ENCODE measurements around the gene ADORA1. TPM values are rescaled to one million over a fixed set of nuclear protein-coding genes. Genes with fewer than 3 reads are reported as not detected.

ADORA1 gene
- total RNA-seq, 2 experiments from 2014 or later: not detected

DNA sequence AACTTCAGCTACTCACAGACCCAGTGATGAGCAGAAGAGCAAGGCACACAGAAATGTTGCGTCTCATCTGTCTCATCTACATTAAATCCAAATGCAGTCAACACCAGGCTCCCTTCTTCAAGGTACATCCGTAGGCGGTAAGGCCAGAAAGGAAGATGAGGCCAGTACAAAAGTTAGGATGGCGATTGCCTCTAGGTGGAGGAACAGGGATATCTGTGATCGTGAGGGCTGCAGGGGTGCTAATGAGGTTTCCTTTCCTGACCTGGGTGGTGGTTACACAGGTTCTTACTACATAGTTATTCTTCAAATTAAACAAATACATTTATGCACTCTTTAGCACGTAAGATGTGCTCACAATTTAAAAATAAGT is 49.5 kb downstream of the ADORA1 start:
- Histone ChIP-seq H3K79me2 (ENCODE audit: insufficient read depth, low read depth, low read length) (no peaks in the 10 kb centered on the region), H3K36me3 (ENCODE audit: insufficient read depth, low read length) (no peaks in the 10 kb centered on the region), H3K4me2 (ENCODE audit: low read length) (no peak overlapping the region), H3K4me3 (ENCODE audit: low read depth, low read length, poor library complexity, severe bottlenecking) (no peak overlapping the region), H3K27ac (ENCODE audit: low read depth, low read length, poor library complexity, severe bottlenecking) (no peak overlapping the region), H2AFZ (ENCODE audit: low read length) (no peak overlapping the region), H4K20me1 (ENCODE audit: insufficient read depth, low read length) (no peaks in the 10 kb centered on the region), H3K4me1 (ENCODE audit: insufficient read depth, low read length, poor library complexity, severe bottlenecking) (no peaks in the 10 kb centered on the region), H3K9me2 (ENCODE audit: insufficient read depth, low read length) (no peaks in the 10 kb centered on the region), H3K9me3 (ENCODE audit: low read length) (no peaks in the 10 kb centered on the region)
- POLR2A ChIA-PET: no interaction called here
- DNase-seq (ENCODE audit: low spot score): no peak
- TF ChIP-seq EZH2phosphoT487 (IDR thresholded peaks at IDR 0.05; ENCODE audit: borderline replicate concordance, low read depth, low read length) (no peak), CTCF (conservative IDR thresholded peaks at IDR 0.05; ENCODE audit: low read length) (no peak)
- BruUV-seq (replicated peaks): no TSS peak
- CTCF ChIA-PET (ENCODE audit: unreplicated experiment): no interaction called here
- intact Hi-C loops (cut with micrococcal nuclease; ENCODE audit: unreplicated experiment): no loop called here

DNA sequence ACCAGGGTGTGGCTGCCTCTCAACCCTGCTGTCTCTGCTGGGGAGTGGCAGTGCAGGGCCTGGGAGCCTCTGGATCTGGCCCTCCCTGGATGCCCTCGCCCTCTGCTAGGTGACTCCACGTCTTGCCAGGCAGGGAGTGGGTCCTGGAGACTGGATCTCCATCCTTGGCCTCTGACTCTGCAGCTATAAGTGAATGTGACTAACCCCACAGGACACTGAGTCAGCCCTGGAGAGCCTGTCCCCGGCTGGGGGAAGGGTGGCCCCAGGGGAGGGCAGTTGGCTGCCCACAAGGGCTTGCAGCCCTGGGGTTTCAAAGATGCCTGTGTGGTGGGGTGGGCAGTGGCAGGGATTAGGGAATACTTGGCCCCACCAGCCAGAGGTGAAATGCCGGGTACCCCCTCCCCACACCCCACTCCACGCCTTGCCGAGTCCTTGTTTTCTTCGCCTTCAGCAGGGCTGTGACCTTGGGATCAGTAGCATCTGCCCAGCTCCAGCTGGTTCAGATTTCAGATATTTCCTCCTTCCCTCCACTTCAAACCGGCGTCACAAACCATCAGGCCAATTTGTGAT is 50.0 kb downstream of the ADORA1 start:
- intact Hi-C loops (cut with micrococcal nuclease; ENCODE audit: unreplicated experiment): no loop called here
- no peaks in the 10 kb centered on the region for H3K9me3 ChIP-seq (ENCODE audit: low read length)
- TF ChIP-seq EZH2phosphoT487 (IDR thresholded peaks at IDR 0.05; ENCODE audit: borderline replicate concordance, low read depth, low read length) (no peak), CTCF (conservative IDR thresholded peaks at IDR 0.05; ENCODE audit: low read length) (no peak)
- no peak for DNase-seq (ENCODE audit: low spot score)
- no peaks in the 10 kb centered on the region for H3K4me1 ChIP-seq (ENCODE audit: insufficient read depth, low read length, poor library complexity, severe bottlenecking)
- ChIA-PET CTCF (ENCODE audit: unreplicated experiment) (no interaction called here), POLR2A (no interaction called here)
- H3K9me2 ChIP-seq (ENCODE audit: insufficient read depth, low read length): no peaks in the 10 kb centered on the region
- H3K36me3 ChIP-seq (ENCODE audit: insufficient read depth, low read length): no peaks in the 10 kb centered on the region
- no peak overlapping the region for H2AFZ ChIP-seq (ENCODE audit: low read length)
- H3K4me3 ChIP-seq (ENCODE audit: low read depth, low read length, poor library complexity, severe bottlenecking): no peak overlapping the region
- H3K4me2 ChIP-seq (ENCODE audit: low read length): no peak overlapping the region
- no TSS peak for BruUV-seq (replicated peaks)
- H3K27ac ChIP-seq (ENCODE audit: low read depth, low read length, poor library complexity, severe bottlenecking): no peak overlapping the region
- H3K79me2 ChIP-seq (ENCODE audit: insufficient read depth, low read depth, low read length): no peaks in the 10 kb centered on the region
- H4K20me1 ChIP-seq (ENCODE audit: insufficient read depth, low read length): no peaks in the 10 kb centered on the region

DNA sequence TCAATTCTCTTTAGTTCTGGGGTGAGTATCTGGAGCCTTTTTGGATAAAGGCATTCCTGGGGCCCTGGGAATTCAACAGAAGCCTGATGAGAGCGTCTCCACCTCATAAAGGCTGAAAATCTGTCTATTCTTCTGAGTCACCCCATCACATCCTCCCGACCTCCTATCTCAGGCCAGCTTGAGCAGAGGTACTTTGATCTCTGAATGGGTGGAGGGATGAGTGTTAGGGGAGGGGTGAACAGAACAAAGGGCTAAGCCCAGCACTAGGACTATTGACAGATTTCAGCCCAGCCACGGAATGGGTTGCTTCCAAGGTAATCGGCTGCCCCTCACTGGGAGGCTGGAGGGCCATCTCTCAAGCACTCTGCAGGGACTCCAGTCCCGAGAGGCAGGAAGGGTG is 50.6 kb downstream of the ADORA1 start:
- H3K36me3 ChIP-seq (ENCODE audit: insufficient read depth, low read length): no peaks in the 10 kb centered on the region
- no peaks in the 10 kb centered on the region for H3K9me2 ChIP-seq (ENCODE audit: insufficient read depth, low read length)
- H3K4me2 ChIP-seq (ENCODE audit: low read length): no peak overlapping the region
- POLR2A ChIA-PET: no interaction called here
- CTCF ChIA-PET (ENCODE audit: unreplicated experiment): no interaction called here
- H3K9me3 ChIP-seq (ENCODE audit: low read length): no peaks in the 10 kb centered on the region
- no peak for DNase-seq (ENCODE audit: low spot score)
- no peak overlapping the region for H2AFZ ChIP-seq (ENCODE audit: low read length)
- no peak overlapping the region for H3K27ac ChIP-seq (ENCODE audit: low read depth, low read length, poor library complexity, severe bottlenecking)
- no peaks in the 10 kb centered on the region for H4K20me1 ChIP-seq (ENCODE audit: insufficient read depth, low read length)
- intact Hi-C loops (cut with micrococcal nuclease; ENCODE audit: unreplicated experiment): no loop called here
- TF ChIP-seq EZH2phosphoT487 (IDR thresholded peaks at IDR 0.05; ENCODE audit: borderline replicate concordance, low read depth, low read length) (no peak), CTCF (conservative IDR thresholded peaks at IDR 0.05; ENCODE audit: low read length) (no peak)
- H3K4me1 ChIP-seq (ENCODE audit: insufficient read depth, low read length, poor library complexity, severe bottlenecking): no peaks in the 10 kb centered on the region
- H3K4me3 ChIP-seq (ENCODE audit: low read depth, low read length, poor library complexity, severe bottlenecking): no peak overlapping the region
- no peaks in the 10 kb centered on the region for H3K79me2 ChIP-seq (ENCODE audit: insufficient read depth, low read depth, low read length)
- no TSS peak for BruUV-seq (replicated peaks)
